Measurements from ENCODE around the gene RPLP2.
A peak's percentile ranks its signal among the peaks of the same experiment; 100 is the strongest.

Gene RPLP2

DNA sequence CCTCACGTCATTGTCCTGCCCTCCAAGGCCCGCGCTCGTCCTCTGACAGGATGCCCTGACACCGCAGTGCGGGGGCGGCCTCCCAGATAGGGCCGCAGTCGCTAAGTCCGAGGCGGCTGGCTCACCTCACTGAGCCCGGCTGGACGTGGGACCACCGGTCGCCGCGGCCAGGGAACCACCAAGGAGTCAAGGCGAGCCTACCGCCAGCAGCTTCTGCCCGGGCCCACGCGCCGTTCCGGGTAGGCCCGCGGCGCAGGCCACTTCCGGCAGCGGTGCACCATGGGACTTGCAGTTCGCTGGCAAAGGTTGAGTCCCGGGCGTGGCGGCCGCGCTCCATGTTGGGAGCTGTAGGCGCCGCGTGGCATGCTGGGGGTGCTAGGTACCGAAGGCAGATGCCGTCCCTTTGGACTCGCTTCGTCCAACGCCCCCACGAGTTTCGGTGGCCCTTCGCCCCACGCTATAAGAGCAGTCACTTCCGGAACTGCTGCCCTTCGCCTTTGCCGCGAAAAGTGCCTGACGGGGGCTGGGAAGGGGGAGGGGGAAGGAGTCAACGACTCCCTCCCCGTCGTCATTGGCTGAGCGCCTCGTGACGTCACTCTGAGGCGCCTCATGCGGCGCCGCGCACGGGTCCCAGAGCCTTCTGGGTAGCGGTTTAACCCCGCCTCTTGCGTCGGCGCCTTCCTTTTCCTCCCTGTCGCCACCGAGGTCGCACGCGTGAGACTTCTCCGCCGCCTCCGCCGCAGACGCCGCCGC is at the start of gene RPLP2:
Gene RPLP2 (plus strand): TSS at position 681 of the 753 bp plus-strand sequence. CDS start 268 bp downstream, outside the sequence.
- DNase-seq, result peak; percentile 93 to 100 (median 98)

DNA sequence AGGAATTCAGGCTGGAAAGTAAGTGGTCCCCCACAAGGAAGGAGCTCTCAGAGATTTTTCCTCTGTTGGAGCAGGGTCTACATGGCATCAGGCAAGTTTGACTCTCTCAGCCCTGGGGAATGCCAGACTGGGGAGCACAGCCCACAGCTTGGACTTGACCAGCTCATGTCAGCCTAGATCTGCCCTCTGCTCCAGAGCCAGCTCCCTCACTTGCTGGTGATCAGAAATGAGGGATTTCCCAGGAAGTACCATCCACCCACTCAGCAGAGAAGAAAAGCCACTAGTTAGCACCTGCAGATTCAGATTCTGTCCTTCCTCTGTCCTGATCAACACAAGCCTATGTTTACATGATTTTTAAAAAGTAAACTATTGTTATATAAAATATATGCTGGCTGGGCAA is 49.5 kb upstream of the RPLP2 start:
- DNase-seq, result no peak

DNA sequence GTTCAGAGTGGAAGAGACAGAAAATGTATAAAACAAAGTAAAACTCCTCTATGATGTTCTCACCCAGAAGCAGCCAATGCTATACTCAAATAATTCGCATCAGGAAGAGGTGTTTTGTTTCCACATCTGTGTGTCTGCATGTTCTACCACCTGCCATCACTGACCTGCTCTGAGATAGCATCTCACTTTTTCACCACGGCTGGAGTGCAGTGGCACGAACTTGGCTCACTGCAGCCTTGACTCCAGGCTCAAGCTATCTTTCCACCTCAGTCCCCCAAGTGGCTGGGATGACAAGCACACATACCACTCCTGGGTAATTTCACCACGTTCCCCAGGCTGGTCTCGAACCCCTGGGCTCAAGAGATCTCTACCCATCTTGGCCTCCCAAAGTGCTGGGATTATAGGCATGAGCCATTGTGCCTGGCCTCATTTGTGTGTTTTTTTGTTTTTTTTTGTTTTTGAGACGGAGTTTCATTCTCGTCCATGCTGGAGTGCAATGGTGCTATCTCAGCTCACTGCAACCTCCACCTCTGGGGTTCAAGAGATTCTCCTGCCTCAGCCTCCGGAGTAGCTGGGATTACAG is 48.1 kb upstream of the RPLP2 start:
- DNase-seq, result no peak

DNA sequence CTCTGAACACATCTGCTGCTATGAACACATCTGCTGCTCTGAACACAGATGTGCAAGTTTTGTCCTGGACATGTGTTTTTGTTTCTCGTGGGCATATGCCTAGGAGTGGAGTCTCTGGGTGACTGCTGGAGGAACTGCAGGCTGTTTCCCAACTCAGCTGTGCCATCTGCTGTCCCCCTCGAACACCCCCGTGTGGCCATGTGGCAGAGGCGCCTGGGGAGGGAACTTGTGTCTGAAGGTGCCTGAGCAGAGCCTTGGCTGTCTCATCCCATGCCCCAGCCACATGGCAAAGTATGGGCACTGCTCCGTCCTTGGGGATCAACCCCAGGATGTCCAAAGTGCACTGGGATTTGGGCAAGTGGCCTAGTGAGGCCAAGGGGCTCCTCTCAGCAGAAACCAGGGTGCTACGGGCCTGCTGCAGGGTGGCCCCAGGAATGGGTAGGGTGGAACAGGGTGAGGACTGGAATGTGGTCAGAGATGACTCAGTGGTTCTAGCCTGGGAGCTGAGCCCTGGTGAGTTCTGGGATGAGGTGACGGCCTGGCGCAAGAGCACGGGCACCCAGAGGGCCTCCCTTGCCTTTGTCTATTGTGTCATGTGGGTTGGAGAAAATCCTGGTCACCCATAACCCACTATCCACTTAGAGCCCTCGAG is 47.2 kb upstream of the RPLP2 start:
- no peak for DNase-seq

DNA sequence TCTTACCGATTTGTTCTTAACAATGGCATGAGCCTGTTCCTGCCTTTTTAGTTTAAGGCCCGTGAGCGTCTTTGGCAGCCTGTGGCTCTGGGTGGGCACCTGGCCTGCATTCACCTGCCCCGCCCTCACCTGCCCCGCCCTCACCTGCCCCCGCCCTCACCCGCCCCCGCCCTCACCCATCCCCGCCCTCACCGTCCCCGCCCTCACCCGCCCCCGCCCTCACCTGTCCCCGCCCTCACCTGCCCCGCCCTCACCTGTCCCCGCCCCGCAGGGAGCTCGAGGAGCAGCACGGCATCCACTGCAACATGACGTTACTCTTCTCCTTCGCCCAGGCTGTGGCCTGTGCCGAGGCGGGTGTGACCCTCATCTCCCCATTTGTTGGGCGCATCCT is 46.7 kb upstream of the RPLP2 start:
- no peak for DNase-seq

DNA sequence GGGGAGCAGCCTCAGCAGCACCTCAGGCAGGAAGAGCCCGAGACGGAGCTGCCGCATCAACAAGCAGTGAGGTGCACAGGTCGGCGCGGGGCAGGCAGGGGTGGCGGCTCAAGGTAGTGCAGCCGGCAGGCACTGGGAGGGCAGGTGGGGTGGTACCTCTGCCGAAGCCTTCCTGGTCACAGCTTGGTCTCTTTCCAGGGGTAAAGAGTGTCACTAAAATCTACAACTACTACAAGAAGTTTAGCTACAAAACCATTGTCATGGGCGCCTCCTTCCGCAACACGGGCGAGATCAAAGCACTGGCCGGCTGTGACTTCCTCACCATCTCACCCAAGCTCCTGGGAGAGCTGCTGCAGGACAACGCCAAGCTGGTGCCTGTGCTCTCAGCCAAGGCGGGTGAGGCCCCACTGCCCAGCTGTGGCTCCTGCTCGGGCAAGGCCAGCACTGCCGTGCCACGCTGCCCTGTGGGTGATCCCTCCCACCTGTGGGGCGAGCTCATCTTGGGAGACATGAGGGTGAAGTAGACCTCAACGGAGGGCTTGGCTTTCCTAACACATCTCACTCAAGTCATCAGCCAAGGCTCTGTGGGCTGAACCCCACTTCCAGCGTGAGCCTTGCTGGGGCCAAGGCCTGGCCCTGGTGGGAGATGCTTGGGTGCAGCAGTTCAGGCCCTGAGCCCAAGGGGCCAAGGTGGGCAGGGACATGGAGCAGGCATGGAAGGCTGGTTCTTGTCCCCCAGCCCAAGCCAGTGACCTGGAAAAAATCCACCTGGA is 46.0 kb upstream of the RPLP2 start:
- DNase-seq, result no peak

DNA sequence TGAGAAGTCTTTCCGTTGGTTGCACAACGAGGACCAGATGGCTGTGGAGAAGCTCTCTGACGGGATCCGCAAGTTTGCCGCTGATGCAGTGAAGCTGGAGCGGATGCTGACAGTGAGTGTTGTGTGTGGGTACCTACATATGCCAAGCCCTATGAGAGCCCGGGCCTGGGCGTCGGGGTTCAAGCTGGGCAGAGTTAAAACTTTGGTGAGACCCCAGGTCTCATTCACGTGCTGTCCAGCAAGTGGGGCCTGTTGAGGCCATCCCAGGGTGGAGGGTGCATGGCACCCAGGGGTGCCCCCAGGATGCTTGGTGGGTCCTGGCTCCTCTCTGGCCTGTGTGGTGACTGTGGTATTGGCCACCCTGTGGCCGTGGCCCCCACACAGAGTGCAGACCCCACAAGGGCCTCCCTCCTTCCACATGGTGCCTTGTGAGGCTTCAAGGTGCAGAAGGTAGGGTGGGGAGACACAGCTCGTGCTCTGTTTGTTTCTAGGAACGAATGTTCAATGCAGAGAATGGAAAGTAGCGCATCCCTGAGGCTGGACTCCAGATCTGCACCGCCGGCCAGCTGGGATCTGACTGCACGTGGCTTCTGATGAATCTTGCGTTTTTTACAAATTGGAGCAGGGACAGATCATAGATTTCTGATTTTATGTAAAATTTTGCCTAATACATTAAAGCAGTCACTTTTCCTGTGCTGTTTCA is 45.3 kb upstream of the RPLP2 start:
- no peak for DNase-seq

DNA sequence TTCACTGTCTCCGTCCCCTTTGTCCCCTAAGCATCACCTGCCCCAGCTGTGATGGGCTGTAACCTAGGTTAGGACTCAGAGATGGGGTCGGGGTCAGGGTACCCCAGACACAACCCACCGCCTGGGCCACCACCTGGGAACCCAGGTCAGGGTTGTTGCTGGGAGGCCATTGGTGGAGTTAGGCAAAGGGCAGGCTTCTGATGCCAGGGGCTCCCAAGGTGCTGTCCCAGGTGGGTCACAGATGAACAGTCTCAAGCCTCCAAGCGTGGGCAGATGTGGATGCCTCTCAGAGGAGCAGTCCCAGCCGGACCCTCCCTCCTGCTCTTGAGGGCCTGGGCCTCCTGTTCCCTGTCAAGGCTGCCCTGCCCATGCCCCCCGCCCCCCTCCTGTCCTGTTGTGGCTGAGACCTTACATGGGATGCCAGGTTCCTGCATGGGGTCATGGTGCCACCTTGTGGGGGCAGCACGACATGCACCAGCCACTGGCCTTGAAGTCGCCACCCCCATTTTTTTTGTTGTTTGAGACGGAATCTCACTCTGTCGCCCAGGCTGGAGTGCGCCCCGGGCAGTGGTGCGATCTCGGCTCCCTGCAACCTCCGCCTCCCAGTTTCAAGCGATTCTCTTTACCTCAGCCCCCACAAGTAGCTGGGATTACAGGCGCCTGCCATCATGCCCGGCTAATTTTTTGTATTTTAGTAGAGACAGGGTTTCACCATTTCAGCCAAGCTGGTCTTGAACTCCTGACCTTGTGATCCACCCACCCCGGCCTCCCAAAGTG is 44.6 kb upstream of the RPLP2 start:
- DNase-seq, result peak; percentile 39 to 73 (median 62)

DNA sequence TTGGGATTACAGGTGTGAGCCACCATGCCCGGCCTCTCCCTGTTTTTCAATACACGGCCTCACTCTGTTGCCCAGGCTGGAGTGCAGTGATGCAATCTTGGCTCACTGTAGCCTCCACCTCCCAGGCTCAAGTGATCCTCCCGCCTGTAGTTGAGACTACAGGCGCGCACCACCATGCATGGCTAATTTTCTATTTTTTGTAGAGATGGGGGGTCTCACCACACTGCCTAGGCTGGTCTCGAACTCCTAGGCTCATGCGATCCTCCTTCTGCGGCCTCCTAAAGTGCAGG is 44.0 kb upstream of the RPLP2 start:
- no peak for DNase-seq

DNA sequence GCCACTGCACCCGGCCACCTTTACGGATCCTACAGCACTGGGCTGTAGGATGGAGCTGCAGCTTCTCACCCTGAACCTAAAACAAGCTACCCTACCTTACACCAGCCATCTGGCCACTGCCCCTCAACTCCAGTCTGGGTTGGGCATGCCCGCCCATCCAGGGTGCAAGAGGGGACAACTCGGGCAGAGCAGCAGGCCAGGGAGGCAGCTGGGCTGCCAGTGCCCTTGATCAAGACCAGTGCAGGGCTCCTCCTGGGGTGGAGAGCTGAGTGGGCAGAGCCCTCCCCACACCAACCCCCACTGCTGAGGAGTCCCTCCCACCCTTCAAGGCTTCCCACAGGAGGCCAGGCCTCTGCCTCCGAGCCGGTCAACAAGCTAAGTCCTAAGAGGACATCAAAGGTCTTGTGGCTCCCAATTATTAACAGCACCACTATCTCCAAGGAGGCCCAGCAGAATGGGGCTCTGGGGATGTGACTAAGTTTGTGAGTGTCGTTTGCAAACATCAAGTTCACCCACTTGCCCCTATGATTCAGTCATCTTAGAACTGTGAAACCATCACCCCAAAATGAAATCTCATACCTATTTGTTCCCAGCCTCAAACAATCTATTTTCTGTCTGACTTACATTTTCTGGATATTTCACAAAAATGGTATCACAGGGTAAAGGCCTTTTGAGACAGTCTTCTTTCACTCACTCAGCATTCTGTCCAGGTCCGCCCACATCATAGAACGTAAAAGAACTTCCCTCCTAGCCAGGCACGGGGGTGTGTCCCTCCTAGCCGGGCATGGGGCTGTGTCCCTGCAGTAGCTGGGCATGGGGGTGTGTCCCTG is 43.4 kb upstream of the RPLP2 start:
- DNase-seq, result no peak

DNA sequence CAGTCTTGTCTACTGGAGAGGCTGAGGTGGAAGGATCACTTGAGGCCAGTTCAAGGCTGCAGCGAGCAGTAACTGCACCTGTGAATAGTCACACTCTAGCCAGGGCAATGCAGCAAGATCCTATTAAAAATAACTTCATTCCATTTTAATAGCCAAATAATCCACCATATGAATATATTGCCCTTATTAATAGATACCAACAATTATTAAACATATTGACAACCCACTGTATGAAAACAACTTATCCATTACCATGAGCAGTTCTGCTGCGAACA is 42.9 kb upstream of the RPLP2 start:
- DNase-seq, result no peak

DNA sequence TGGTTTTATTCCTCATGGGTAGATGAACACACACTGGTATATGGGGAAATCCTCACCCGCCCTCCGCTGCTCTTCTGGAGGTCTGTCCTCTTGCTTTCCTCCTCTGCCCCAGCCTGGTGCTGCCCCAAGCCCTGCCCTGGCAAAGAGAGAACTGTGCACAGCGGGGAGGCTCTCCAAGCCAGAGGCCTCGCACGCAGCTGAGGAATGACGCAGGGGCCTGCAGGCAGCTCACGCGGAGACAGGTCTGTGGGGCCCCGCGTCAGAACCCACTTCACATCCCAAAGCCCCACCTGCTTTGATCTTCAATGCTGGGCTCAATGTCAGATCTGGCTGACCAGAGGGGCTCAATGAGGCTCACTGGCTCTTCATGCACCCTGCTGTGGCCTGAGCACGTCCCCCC is 42.5 kb upstream of the RPLP2 start:
- no peak for DNase-seq

DNA sequence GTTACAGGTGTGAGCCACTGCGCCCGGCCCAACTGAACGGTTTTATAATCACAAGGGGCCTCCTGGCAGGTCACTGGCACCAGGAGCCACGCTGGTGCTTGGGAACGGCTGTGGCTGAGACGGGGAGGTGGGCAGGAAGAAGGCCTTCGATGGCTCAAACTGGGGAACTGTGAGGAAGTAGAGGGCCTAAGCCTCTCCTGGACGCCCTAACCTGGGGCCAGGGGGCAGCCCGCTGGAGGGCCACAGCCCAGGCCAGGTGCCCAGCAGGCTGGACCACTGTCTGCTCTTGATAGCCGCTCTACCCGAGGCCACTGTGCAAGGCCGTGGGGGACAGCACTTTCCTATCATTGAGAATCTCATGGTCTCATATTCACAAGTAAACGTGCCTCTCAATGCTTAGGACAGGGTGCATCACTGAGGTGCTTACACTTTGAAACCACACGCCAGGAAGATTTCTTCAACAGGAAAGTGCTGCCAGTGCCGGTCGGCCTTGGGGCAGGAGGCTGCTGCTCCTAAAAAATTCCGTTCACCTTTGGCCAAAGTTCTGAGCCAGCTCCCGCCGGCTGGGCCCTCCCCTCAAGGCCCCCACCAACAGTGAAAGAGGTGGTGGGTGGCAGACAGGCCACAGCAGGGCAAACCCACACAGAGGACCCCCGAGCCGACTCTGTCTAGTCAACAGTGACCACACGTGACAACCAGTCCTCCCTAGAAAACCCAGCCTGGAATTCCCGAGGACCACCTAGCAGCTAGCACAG is 39.7 kb upstream of the RPLP2 start:
- DNase-seq, result no peak

DNA sequence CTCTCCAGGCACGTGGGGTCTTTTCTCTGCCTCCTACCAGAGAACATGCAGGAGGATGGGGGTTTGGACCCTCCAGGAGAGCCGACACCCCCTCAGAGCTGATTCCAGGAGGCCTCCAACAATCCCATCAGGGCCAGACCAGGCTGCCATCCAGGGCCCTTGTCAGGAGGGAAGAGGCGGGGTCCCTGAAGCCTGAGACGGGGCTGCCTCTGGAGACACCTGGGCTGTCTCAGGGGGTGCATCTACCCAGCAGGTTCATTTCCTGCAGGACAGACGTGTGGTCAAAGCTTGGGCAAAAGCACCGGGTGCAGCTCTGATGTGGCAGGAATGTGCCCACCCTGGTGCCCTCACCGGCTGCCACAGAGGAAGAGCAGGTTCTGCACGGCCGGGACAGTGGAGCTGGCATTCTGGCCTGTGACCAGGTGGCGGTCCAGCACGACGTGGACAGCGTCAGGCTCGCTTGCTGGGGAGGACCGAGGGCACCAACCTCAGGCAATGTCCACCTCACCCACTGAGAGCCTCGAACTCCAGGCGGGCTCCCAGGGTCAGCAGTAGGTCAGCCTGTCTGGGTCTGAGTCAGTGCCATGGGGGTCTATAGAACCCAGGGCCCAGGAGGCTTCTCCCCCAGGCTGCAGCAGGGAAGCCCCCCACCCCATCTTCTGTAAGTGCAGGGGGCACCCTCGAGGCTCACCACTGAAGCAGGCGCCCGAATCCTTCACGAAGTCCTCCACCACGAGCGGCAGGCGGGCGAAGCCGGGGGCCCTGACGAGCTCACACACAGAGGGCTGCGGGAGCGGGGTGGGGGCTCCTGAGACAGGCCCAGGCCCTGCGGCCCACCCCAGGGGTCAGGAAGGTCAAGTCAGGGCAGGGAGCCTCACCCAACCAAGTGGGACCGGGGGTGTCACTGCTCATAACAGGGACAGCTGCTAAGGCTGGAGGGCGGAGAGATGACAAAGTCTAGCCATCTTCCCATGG is 38.8 kb upstream of the RPLP2 start:
- DNase-seq, result no peak

DNA sequence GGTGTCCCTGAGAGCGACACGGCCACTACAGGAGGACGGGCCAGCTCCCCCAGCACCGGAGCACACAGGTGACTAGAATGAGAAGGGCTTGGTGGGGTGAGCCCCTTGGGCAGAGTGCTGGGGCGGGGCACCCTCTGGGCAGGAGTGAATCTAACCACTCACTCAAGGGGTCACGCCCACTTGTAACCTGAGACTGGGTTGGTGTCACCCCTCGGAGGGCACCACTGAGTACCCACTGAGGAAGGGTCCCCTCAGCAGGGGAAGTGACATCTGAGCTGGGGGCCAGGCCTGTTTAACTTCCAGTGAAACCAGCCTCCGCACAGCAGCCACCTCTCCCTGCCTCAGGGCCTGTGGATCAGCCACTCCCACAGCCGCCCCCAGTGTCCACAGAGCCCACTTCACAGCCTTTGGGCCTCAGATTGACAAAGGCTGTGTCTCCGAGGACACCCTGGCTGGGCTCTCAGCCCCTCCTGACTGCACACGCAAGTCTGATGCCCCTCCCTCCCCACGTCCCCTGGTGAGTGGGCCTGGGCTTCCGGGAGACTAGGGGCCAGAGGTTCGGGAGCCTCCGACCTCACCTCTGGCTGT is 38.1 kb upstream of the RPLP2 start:
- DNase-seq, result no peak

DNA sequence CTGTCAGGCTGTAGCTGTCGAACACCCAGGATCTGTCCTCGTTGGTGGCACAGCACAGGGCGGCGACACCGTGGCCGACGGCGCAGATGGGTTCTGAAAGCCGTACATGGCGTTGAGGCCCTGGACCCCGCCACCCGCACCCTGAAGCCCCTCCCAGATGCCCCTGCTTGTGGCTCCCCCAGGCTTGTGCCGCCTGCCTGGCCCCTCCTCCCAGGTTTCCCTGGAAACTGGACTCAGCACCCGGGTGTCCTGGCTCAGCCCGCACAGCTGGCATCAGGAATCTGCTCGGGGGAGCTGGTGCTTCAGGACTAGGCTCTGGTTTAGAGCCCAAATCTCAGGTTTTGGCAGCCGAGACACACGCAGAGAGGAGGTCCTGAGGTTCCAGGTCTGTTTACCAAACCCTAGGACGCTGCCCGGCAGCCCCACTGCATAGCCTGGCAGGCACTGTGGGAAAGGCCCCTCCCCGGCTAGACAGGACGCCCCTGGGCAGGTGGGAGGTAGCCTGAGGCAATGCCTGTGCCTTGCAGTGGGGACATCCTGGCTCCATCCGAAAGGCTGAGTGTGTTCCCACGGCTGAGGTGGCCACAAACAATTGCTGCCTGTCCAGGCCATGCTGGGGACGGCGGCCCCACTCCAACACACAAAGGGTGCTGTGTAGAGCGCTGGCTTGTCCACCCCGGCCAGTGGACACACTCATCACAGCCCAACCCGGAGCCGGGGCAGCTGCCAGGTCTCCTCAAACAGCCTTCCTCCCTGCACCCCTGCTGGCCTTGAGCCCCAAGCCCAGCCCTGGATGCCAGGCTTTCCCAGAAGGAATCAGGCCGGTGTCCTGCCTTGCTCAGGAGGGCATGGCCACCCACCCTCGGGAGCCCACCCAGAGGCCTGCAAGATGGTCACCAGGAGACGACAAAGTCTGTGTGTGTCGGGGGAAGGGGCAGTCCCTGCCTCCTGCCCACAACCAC is 37.1 kb upstream of the RPLP2 start:
- no peak for DNase-seq

DNA sequence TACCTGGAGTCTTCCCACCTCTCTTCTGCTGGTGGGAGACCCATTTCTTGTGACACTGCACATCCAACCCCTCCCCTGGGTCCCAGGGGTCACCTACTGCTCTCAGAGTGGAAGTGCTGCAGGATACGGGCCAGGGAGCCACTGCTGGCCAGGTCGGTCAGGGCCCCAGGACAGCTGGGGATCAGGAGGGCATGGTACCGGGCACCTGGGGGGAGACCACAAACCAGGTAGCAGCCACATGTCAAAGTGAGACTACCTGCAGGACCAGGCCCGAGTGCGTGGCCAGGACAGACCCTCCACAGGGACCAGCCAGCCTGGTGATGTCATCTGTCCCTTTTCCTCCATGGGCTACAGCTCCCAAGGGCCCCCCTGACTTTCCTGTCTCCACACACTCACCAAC is 36.3 kb upstream of the RPLP2 start:
- no peak for DNase-seq

DNA sequence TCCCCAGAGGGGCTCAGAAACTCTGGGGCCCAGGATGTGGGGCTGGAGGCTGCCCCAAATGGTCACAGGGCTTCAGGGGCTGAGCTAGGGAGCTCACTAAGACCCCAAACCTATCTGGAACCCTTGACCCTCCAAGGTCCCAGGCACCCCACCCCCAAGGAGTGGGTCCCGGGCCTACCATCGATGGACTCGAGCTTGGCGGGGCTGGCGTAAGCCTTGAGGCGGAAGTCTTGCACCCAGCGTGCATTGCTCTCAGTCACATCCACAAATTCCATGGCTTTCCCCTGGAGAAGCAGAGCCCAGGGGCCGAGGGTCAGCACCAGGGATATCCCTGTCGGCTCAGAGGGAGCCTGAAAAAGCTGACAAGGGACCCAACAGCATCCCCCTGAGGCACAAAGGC is 35.9 kb upstream of the RPLP2 start:
- no peak for DNase-seq

Data from stimulated activated naive CD4-positive, alpha-beta T cell (primary cell).